ENCODE measurements around the gene EFCAB13.

DNA sequence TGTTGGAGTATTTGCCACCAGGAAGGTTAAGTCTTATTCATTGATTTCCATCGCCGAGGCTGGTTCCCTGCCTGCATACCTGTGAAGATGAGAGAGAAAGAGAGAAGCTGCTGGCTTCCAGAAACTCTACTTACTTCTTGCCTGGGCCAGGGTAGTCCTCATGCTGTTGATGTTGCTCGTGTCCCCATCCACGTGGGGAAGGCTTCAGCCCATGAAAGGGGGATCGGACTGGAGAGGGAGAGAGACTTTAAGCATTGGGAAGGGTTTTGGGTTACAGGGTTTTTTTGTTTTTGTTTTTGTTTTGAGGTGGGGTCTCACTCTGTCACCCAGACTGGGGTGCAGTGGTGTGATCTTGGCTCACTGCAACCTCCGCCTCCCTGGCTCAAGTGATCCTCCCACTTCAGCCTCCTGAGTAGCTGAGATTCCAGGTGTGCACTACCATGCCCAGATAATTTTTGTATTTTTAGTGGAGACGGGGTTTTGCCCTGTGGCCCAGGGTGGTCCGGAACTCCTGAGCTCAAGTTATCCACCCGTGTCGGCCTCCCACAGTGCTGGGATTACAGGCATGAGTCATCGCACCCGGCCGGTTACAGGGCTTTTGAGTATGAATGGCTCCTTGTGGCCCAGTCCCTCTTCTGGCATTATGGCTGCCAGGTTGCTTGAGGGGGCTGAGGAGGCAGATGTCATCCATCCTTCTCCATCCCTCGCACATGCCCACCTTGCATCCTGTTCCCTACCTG lies 43.5 kb upstream of the EFCAB13 start:
- TF ChIP-seq, protein P1, sequence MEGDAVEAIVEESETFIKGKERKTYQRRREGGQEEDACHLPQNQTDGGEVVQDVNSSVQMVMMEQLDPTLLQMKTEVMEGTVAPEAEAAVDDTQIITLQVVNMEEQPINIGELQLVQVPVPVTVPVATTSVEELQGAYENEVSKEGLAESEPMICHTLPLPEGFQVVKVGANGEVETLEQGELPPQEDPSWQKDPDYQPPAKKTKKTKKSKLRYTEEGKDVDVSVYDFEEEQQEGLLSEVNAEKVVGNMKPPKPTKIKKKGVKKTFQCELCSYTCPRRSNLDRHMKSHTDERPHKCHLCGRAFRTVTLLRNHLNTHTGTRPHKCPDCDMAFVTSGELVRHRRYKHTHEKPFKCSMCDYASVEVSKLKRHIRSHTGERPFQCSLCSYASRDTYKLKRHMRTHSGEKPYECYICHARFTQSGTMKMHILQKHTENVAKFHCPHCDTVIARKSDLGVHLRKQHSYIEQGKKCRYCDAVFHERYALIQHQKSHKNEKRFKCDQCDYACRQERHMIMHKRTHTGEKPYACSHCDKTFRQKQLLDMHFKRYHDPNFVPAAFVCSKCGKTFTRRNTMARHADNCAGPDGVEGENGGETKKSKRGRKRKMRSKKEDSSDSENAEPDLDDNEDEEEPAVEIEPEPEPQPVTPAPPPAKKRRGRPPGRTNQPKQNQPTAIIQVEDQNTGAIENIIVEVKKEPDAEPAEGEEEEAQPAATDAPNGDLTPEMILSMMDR (IDR thresholded peaks at IDR 0.05), result no peak
- TF ChIP-seq, protein P2, sequence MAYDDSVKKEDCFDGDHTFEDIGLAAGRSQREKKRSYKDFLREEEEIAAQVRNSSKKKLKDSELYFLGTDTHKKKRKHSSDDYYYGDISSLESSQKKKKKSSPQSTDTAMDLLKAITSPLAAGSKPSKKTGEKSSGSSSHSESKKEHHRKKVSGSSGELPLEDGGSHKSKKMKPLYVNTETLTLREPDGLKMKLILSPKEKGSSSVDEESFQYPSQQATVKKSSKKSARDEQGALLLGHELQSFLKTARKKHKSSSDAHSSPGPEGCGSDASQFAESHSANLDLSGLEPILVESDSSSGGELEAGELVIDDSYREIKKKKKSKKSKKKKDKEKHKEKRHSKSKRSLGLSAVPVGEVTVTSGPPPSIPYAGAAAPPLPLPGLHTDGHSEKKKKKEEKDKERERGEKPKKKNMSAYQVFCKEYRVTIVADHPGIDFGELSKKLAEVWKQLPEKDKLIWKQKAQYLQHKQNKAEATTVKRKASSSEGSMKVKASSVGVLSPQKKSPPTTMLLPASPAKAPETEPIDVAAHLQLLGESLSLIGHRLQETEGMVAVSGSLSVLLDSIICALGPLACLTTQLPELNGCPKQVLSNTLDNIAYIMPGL (CRISPR knock-in tag; IDR thresholded peaks at IDR 0.05; ENCODE audit: borderline replicate concordance), result no peak
- no peak for TF ChIP-seq POLR2A (IDR thresholded peaks at IDR 0.05; ENCODE audit: low read length)

Measured in A549 (cell line).